Measurements from ENCODE around the gene VPS16. TPM values are rescaled to one million over a fixed set of nuclear protein-coding genes. Genes with fewer than 3 reads are reported as not detected.
A peak's percentile ranks its signal among the peaks of the same experiment; 100 is the strongest.

Gene VPS16
- total RNA-seq, 4 donors from 2014 or later: 22.0 to 37.5 (median 30.2) TPM

- Histone ChIP-seq H3K27me3 (no peaks in the 10 kb centered on the region), H3K27ac (replicated peaks in 1 of 4) (no peak overlapping the region), H3K9me3 (no peaks in the 10 kb centered on the region), H3K36me3 (peaks cover 0 to 30% (median 19%) of the 10 kb centered on the region in 4 donors), H3K4me3 (no peak overlapping the region), H3K4me1 (peaks cover 15 to 29% (median 25%) of the 10 kb centered on the region in 4 donors)
- WGBS: 95% methylated on average over 18 of the region's 19 CpGs
- DNase-seq (ENCODE audit: extremely low spot score): no peak
- intact Hi-C loops (cut with DNase I): no loop called here
- no peak for TF ChIP-seq POLR2A (IDR thresholded peaks at IDR 0.05; ENCODE audit: low read depth)
- TF ChIP-seq CTCF (IDR thresholded peaks at IDR 0.05): no peak
- no peak for TF ChIP-seq POLR2AphosphoS5 (IDR thresholded peaks at IDR 0.05)
- TF ChIP-seq EP300 (IDR thresholded peaks at IDR 0.05): no peak
Observed at GRCh38 chr20:2838170-2838797, 2.3 kb upstream of the VPS16 start.

GRCh38 chr20:2838847-2839671 is 1.5 kb upstream of the VPS16 start:
- peaks cover 15 to 32% (median 25%) of the 10 kb centered on the region in 4 donors for H3K4me1 ChIP-seq
- WGBS: 92% methylated on average over 9 of the region's 15 CpGs
- H3K27ac ChIP-seq (replicated peaks in 1 of 4): no peak overlapping the region
- DNase-seq (ENCODE audit: extremely low spot score): no peak
- no peak overlapping the region for H3K4me3 ChIP-seq
- TF ChIP-seq POLR2A (IDR thresholded peaks at IDR 0.05; ENCODE audit: low read depth): no peak
- TF ChIP-seq CTCF (IDR thresholded peaks at IDR 0.05): no peak
- no peaks in the 10 kb centered on the region for H3K9me3 ChIP-seq
- H3K27me3 ChIP-seq: no peaks in the 10 kb centered on the region
- peaks cover 0 to 30% (median 22%) of the 10 kb centered on the region in 4 donors for H3K36me3 ChIP-seq
- intact Hi-C loops (cut with DNase I): no loop called here

- H3K27ac ChIP-seq (replicated peaks in 1 of 4): peak overlapping the region; percentile 89 to 94 (median 91)
- no peaks in the 10 kb centered on the region for H3K9me3 ChIP-seq
- H3K27me3 ChIP-seq: no peaks in the 10 kb centered on the region
- no peak for DNase-seq (ENCODE audit: extremely low spot score)
- peaks cover 0 to 34% (median 22%) of the 10 kb centered on the region in 4 donors for H3K36me3 ChIP-seq
- intact Hi-C loops (cut with DNase I): loop anchor here (2.0 to 10.0 kb wide), 2 partner anchors 33 to 145 kb away; partner anchors contain the start of genes EBF4 and PTPRA
- WGBS: 87% methylated on average over 11 of the region's 21 CpGs
- TF ChIP-seq POLR2A (IDR thresholded peaks at IDR 0.05; ENCODE audit: low read depth) (no peak), EP300 (IDR thresholded peaks at IDR 0.05) (no peak), POLR2AphosphoS5 (IDR thresholded peaks at IDR 0.05) (no peak), CTCF (IDR thresholded peaks at IDR 0.05) (no peak)
- peaks cover 15 to 32% (median 25%) of the 10 kb centered on the region in 4 donors for H3K4me1 ChIP-seq
- peak overlapping the region; percentile 84 to 96 (median 93) for H3K4me3 ChIP-seq
Observed at GRCh38 chr20:2839732-2840137, 810 bp upstream of the VPS16 start.

- Histone ChIP-seq H3K4me1 (peaks cover 15 to 32% (median 25%) of the 10 kb centered on the region in 4 donors), H3K4me3 (peak overlapping the region; percentile 84 to 96 (median 93)), H3K27ac (replicated peaks in 1 of 4) (peak overlapping the region; percentile 89 to 94 (median 91)), H3K36me3 (peaks cover 0 to 26% (median 18%) of the 10 kb centered on the region in 4 donors), H3K9me3 (no peaks in the 10 kb centered on the region), H3K27me3 (no peaks in the 10 kb centered on the region)
- peak; percentile 96 for DNase-seq (ENCODE audit: extremely low spot score)
- intact Hi-C loops (cut with DNase I): loop anchor here (2.0 to 10.0 kb wide), 2 partner anchors 32 to 146 kb away; partner anchors contain the start of genes EBF4 and PTPRA
- no peak for TF ChIP-seq CTCF (IDR thresholded peaks at IDR 0.05)
- no peak for TF ChIP-seq EP300 (IDR thresholded peaks at IDR 0.05)
- WGBS: 15% methylated on average over 4 of the region's 33 CpGs
Observed at GRCh38 chr20:2840967-2841531, 504 bp downstream of the VPS16 start.
